GM21515 (cell line): ENCODE results near the gene CEP126.
"Not testable (repeated sequence)": the region's sequence is repeated elsewhere in the genome, so short reads cannot be mapped to it uniquely, and the experiment has no call there.

Experiments
- ATAC-seq: cut with Tn5 transposase; IDR thresholded peaks from one replicate; pipeline ENCODE4 v1.9.1; 2021; ENCODE audit not compliant: unreplicated experiment

Gene CEP126

DNA sequence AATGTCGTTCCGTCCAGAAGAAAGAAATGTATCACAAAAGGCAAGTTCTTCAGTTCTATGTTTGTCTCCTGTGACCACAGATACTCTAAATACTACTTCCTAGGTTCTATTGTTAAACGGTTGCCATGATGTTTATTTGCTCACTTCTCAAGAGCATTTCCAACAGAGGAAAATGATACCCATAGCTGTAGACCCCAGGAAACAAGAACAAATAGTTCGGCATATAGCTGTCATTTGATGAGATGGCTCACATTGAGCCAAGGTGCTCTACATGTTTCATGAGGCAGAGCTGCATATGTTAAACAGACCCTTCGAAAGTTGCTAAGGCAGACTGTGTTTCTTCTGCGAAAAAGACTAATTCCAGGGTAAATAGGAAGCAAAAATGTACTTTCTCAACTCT is 16.9 kb downstream of the CEP126 start:
- ATAC-seq = no peak

DNA sequence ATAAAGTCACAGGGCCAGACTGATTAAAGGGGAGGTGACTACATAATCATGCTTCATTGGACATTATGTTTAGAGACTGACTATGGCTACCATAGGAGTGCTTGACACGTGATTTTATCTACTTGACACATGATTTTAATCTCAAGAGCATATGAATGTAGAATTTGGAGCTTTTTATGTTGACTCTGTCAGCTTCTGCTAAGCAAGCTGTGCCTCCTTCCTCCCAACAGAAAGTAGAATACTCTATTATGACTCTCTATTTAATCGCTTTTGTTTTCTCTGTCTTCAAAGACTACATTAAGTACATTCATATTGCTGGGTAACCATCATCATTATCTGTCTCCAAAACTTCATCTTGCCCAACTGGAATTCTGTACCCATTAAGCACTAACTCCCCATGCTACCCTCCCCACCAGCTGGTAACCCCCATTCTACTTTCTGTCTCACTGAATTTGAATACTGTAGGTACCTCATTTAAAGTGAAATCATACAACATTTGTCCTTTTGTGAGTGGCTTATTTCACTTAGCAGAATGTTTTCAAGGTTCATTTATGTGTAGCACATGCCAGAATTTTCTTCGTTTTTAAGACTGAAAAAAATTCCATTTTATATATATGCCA is 26.2 kb downstream of the CEP126 start:
- no peak for ATAC-seq

DNA sequence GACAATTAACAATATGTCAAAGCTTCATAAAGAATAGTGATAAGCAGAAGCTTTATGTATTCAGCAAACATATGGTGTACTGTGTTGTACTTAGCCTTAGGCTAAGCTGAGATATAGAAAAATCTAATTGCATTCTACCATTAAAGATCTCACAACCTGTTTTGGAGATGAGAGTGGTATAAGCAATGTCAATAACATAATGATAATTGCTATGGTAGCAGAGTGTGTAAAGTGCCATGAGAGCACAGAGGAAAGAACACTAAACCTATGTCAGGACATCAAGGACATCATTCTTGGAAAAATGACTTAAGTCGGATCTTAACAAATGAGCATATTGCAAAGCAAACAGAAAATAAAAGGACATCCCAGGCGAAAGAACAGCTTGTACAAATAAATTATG is 30.1 kb downstream of the CEP126 start:
- no peak for ATAC-seq

DNA sequence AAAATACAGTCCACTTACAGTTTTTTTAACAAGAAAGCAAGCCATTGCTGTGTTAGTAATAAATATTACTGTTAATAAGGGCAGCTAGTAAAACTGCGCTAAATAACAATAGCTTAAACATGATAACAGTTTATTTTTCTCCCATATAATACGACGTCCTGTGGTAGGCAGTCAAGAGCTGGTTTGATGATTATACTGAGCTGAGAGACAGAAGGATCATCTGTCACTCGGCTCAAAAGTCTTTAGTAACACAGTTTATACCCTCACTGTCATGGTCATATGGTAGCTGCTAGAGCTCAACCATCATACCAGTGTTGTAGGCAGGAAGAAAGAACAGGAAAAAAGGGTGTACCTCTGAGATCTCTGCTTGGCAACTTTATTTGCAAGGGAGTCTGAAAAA is 30.6 kb downstream of the CEP126 start:
- no peak for ATAC-seq

DNA sequence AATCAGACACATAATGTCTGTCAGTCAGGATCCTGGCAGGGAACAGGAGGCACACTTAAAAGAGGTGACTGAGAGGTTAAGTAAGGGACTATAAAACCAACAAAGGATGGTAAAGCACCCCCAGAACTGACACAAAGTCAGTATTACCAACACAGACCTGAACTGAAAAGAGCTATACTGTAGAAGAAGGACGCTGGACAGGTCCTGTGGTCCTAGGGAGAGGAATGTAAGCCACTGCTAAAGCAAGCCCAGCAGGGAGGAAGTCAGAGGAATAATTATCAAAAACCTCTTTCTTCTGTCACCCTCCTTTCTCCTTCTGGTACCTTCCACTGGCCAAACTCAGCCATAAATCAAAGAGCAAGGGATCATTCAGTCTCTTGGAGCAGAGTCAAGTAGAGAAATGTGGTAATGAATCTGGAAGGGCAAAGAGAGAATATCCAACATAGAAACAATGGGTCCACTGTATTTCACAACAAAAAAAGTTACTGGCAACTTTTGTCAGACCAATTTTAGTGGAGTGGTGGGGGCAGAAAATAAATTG is 34.9 kb downstream of the CEP126 start:
- no peak for ATAC-seq

DNA sequence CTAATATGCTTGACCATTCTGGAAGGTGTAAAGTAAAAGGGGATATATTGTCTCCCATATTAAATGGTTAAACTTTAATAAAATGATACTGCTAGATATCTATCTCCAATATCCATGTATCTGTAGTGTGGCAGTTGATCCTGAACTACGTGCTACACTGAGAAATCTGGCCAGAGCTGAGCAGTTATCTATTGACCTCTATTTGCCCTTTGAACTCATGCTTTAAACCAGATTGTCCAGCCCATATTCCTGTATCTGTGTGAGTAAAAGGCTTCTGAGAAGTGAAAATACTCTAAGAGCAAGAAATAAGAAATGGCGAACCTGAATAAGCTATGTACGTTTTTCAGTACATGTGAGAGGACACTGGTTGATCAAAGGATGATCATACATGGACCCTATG is 40.5 kb downstream of the CEP126 start:
- ATAC-seq = no peak

DNA sequence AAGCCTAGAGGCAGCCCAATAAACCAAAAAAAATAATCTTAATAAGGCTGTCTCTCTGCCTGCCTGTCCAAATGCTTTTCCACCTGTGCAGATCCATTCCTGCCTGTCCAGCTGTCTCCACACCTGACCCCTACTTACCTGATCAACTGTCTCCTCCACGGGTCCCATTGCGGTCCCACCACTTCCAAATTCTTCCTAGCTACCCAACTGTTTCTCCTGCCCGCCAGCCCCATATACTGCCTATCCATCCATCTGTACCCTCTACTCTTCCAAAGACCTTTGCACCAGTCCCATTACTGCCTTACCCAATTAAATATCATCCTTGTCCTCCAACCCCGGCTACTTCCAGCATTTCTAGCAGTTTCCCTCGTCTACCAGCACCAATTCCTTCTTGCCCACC is 40.9 kb downstream of the CEP126 start:
- no peak for ATAC-seq

DNA sequence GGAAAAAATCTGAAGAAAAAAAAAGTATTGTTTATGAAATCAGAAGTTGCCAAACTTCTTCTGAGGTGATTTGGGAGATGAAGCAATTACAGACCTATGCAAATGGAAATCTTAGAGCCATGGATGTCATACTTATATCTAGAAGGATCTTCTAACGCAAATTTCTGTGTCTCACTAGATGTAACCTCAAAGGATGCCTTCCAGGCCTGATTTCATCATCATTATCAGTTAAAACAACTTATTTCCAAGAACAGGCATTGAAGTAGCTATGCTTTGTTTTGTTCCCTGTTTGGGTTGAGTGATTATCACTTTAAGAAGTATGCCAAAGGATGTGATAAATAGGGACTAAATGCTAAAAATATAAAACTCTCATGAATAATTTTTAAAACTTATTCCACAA is 45.4 kb downstream of the CEP126 start:
- no peak for ATAC-seq

DNA sequence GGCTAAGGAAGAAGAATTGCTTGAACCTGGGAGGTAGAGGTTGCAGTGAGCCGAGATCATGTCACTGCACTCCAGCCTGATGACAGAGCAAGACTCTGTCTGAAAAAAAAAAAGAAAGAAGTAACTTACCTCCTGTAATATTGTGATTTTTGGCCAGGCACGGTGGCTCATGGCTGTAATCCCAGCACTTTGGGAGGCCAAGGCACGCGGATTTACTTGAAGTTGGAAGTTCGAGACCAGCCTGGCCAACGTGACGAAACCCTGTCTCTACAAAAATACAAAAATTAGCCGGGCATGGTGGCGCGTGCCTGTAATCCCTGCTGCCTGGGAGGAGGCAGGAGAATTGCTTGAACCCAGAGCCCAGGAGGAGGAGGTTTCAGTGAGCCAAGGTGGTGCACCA is 49.4 kb downstream of the CEP126 start:
- not testable (repeated sequence) for ATAC-seq

DNA sequence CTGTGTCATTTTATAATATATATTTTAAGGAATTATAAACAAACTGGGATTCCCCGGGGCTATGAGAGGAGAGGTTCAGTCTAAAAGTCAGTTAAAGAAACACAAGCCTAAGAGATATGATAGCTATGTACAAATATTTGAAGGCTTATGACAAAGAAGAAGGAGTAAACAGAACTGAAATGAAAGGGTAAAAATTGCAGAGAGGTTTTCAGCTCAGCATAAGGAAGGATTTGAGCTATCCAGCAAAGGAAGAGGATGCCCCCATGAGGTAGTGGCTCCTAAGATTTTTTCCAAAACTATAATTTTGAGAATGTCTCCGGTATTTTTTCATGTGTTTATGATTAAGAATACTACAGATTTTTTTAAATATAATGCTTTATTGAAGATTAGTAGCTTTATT is 59.4 kb downstream of the CEP126 start:
- no peak for ATAC-seq

DNA sequence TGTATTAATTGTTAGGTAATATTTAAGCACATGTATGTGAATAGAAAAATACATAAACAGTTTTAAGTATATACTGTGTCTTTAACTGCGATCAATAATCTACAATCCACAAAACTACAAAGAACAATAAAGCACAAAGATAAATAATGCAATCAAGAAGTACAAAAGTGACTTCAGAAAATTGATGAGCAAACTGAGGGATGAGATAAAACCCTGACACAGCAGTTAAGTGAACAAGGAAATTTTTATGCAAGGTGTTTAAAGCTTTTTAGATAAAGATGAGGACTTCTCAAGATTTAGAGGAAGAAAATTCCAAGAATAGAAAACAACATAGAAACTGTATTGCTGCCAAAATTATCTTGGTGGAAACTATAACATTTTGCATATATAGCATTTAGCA is 60.0 kb downstream of the CEP126 start:
- ATAC-seq = no peak

DNA sequence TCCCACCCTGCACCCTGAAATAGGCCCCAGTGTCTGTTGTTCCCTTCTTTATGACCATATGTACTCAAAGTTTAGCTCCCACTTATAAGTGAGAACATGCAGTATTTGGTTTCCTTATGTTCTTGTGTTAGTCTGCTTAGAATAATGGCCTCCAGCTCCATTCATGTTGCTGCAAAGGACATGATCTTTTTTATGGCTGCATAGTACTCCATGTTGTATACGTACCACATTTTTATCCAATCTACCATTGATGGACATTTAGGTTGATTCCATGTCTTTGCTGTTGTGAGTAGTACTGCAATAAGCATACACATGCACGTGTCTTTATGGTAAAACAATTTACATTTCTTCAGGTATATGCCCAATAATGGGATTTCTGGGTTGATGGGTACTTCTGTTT is 60.9 kb downstream of the CEP126 start:
- no peak for ATAC-seq

DNA sequence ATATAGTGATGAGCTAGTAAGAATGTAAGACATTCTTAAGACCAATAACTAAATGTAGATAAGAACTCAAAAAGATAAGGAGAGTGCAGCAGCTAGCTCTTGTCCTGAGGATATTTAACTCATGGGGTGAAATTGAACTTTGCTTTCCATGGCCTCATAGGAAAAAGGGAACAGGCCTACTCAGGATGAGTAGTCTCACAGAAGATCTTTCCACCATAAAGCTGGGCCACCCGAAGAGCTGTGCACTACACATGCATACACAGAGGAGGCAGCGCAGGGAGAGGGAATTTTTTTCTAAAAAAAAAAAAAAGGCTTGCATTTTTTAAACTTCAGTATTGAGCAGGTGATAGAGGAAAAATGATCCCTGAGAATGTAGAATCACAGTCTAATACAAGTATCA is 72.6 kb downstream of the CEP126 start:
- no peak for ATAC-seq

DNA sequence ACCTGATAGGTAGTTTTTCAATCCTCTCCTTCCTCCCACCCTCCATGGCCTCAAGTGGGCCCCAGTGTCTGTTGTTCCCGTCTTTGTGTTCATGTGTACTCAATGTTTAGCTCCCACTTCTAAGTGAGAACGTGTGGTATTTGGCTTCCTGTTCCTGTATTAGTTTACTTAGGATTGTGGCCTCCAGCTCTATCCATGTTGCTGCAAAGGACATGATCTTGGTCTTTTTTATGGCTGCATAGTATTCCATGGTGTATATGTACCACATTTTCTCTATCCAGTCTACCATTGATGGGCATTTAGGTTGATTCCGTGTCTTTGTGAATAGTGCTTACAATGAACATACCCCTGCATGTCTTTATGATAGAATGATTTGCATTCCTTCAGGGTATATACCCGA is 78.4 kb downstream of the CEP126 start:
- no peak for ATAC-seq

DNA sequence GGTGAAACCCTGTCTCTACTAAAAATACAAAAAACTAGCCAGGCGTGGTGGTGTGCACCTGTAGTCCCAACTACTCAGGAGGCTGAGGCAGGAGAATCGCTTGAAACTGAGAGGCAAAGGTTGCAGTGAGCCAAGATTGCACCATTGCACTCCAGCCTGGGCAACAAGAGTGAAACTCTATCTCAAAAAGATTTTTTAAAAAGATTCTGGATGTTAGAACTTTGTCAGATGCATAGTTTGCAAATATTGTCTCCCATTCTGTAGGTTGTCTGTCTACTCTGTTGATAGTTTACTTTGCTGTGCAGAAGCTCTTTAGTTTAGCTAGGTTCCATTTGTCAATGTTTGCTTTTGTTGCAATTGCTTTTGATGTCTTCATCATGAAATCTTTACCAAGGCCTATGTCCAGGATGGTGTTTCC is 79.3 kb downstream of the CEP126 start:
- not testable (repeated sequence) for ATAC-seq

DNA sequence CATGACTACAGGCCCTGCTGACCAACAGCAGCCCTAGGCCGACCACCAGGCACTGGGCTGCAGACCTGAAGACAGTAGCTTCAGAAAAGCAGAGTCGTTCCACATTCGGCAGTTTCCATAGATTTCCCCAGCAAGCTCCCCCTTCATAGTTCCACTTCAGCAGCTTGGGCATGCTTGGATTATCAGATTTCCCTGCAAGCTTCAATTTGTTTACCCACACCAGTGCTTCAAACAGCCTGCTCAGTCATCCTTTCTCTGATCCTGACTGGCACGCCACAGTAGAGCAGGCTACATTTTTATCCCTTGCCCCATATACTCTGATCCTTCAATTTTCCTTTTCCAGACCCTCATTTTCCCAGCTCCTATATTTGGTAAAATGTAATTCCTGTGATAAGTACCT is 81.3 kb downstream of the CEP126 start:
- no peak for ATAC-seq

DNA sequence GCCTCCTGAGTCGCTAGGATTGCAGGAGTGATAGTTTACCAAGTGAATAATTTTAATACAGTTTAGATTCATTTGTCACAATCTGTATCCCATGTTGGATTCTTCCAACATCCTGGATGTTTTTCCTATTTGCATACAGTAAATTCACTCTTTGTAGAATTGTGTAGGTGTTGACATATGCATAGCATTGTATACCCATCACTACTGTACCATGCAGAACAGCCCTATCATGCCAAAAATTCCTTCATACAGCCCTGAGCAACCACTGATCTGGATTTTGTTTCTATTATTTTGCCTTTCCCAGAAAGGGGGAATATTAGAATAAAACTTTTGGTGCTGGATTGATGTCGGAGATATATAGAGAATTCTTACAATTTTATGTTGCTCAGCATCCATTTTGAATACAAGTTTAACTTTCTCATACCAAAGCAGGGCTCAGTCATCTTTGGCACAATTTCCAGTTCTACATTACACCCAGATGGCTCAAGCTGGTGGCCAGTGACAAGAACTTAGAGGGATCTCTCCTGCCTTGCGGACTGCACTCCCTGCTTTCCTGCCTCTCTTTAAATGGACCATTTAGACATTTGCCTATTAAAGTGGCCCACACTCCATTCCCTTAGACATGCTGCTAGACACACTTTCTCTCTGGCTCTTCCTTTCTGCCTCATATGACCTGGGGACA is 87.0 kb downstream of the CEP126 start:
- no peak for ATAC-seq

DNA sequence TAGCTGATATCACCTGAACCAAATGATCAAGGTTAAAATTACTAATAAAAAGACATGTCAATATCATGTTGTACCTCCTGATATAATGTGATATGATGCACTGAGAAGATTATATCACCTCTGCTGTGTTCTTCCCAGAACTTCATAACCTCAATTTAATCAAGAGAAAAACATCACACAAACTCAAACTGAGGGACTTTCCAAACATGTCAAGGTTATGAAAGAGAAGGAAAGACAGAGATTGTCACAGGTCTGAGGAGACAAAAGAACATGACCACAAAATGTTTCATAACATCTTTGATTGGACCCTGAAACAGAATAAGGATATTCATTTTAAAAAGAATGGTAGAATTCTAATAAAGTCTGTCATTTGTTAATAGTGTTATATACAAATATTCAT is 89.4 kb downstream of the CEP126 start:
- ATAC-seq = no peak

DNA sequence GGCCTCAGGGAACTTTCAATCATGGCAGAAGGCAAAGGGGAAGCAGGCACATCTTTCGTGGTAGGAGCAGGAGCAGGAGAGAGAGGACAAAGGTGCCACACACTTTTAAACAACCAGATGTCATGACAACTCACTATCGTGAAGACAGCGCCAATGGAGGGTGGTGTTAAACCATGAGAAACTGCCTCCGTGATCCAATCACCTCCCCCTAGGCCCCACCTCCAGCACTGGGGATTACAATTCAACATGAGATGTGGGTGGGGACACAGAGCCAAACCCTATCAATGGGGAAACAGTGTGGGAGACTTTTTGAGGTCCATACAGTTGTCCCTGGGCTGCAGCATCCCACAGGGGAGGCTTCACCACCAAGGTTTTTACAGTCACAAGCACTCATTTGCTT is 90.5 kb downstream of the CEP126 start:
- no peak for ATAC-seq

DNA sequence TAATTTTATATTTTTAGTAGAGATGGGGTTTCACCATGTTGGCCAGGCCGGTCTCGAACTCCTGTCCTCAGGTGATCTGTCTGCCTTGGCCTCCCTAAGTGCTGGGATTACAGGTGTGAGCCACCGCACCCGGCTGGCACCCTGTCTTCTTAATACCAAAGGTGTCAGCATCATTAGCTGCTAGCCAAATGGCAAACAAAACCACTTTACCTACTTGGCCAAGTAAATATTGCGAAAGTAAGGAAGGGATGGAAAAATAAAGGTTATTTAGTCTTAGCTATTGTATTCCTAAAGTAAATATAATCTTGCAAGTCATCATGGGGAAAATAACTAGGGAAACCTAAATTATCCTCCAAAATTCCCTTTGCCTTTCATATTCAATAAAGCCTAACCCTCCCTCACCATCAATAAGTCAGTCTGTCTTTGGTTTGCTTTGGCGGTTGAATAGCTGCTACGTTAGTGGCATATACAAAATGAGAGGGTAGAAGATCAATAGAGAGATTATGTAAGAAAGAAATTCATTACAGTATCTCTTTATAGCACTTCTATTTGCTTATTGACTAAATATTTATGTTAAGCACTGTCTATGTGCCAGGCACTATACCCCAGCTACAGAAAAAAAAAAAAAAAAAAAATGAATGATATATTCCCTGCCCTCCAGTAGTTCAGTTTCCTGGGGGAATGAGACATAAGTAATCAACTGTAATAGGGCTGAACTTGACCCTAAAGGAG is 92.2 kb downstream of the CEP126 start:
- ATAC-seq = no peak

DNA sequence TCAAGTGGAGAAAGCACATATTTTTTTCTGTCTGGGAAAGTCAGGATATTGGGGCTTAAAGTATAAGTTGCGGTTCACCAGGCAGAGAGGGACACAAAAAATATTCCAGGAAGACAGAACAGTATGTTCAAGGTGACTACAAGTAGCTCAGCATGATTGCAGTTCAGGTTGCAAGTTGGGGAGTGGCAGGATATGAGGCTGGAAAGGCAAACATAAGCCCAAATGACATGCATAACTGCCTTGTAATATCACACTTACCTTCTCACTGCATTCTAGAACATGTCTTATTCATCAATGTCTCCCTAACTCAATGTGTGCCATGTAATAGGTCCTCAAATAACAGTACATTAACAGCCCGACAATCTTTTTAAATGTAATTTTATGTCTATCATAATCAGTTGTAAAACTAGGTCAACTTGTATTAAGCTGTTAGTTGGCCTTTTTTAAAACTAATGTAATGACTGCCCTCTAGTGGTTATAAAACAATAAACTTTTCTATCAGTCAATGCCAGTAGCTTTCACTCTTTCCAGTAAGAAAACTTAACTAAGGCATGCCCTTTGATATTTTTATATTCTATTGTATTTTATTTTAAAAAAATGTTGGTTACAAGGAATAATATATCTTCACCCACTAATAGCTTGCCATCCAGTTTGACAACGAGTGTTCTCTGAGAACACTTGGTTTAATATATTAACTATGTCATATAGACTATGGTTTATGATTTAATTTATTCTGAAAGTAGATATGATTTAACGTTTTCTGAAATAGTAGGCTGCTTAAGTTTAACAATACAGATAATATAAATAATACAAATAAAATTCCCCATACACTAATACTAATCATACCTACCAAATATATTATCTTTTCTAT is 93.0 kb downstream of the CEP126 start:
- ATAC-seq = peak; percentile 82
